Measurements from ENCODE around the gene TAF4. TPM values are rescaled to one million over a fixed set of nuclear protein-coding genes. Genes with fewer than 3 reads are reported as not detected.
A peak's percentile ranks its signal among the peaks of the same experiment; 100 is the strongest.

TAF4 gene
- total RNA-seq, 1 donor from 2014 or later, result 11.5 TPM

GRCh38 chr20:61994546-61994945 is 71.1 kb downstream of the TAF4 start:
- Mint-ChIP-seq H3K27ac (ENCODE audit: unreplicated experiment) (no peak overlapping the region), H3K36me3 (ENCODE audit: low read depth) (peaks cover 74% of the 10 kb centered on the region), H3K4me1 (ENCODE audit: low read depth) (no peaks in the 10 kb centered on the region), H3K27me3 (ENCODE audit: low read depth) (no peaks in the 10 kb centered on the region), H3K4me3 (ENCODE audit: unreplicated experiment) (no peak overlapping the region), H3K9me3 (ENCODE audit: low read depth) (peaks cover 26% of the 10 kb centered on the region)
- DNase-seq (ENCODE audit: low spot score), result peak; percentile 61
- TF ChIP-seq CTCF (IDR thresholded peaks at IDR 0.05), result no peak

- no peak for TF ChIP-seq CTCF (IDR thresholded peaks at IDR 0.05)
- H3K27ac Mint-ChIP-seq (ENCODE audit: unreplicated experiment), result no peak overlapping the region
- H3K4me1 Mint-ChIP-seq (ENCODE audit: low read depth), result no peaks in the 10 kb centered on the region
- peaks cover 68% of the 10 kb centered on the region for H3K36me3 Mint-ChIP-seq (ENCODE audit: low read depth)
- no peak overlapping the region for H3K4me3 Mint-ChIP-seq (ENCODE audit: unreplicated experiment)
- H3K27me3 Mint-ChIP-seq (ENCODE audit: low read depth), result no peaks in the 10 kb centered on the region
- peaks cover 26% of the 10 kb centered on the region for H3K9me3 Mint-ChIP-seq (ENCODE audit: low read depth)
- DNase-seq (ENCODE audit: low spot score), result peak; percentile 77
Observed at GRCh38 chr20:61993058-61993457, 72.6 kb downstream of the TAF4 start.

GRCh38 chr20:61991476-61991875 is 74.2 kb downstream of the TAF4 start:
- no peak for TF ChIP-seq CTCF (IDR thresholded peaks at IDR 0.05)
- no peaks in the 10 kb centered on the region for H3K4me1 Mint-ChIP-seq (ENCODE audit: low read depth)
- no peaks in the 10 kb centered on the region for H3K27me3 Mint-ChIP-seq (ENCODE audit: low read depth)
- peaks cover 26% of the 10 kb centered on the region for H3K9me3 Mint-ChIP-seq (ENCODE audit: low read depth)
- DNase-seq (ENCODE audit: low spot score), result no peak
- H3K27ac Mint-ChIP-seq (ENCODE audit: unreplicated experiment), result no peak overlapping the region
- H3K4me3 Mint-ChIP-seq (ENCODE audit: unreplicated experiment), result no peak overlapping the region
- peaks cover 65% of the 10 kb centered on the region for H3K36me3 Mint-ChIP-seq (ENCODE audit: low read depth)

GRCh38 chr20:61990484-61990883 is 75.2 kb downstream of the TAF4 start:
- H3K4me1 Mint-ChIP-seq (ENCODE audit: low read depth), result no peaks in the 10 kb centered on the region

GRCh38 chr20:61989741-61990140 is 75.9 kb downstream of the TAF4 start:
- H3K27me3 Mint-ChIP-seq (ENCODE audit: low read depth), result no peaks in the 10 kb centered on the region
- H3K4me3 Mint-ChIP-seq (ENCODE audit: unreplicated experiment), result no peak overlapping the region
- TF ChIP-seq CTCF (IDR thresholded peaks at IDR 0.05), result no peak
- H3K9me3 Mint-ChIP-seq (ENCODE audit: low read depth), result peaks cover 18% of the 10 kb centered on the region
- H3K36me3 Mint-ChIP-seq (ENCODE audit: low read depth), result peaks cover 55% of the 10 kb centered on the region
- DNase-seq (ENCODE audit: low spot score), result peak; percentile 69
- H3K27ac Mint-ChIP-seq (ENCODE audit: unreplicated experiment), result no peak overlapping the region
- no peaks in the 10 kb centered on the region for H3K4me1 Mint-ChIP-seq (ENCODE audit: low read depth)

More at GRCh38 chr20:61990484-61990883, 75.2 kb downstream of the TAF4 start:
- no peak overlapping the region for H3K4me3 Mint-ChIP-seq (ENCODE audit: unreplicated experiment)
- no peak for TF ChIP-seq CTCF (IDR thresholded peaks at IDR 0.05)
- DNase-seq (ENCODE audit: low spot score), result peak; percentile 67
- H3K36me3 Mint-ChIP-seq (ENCODE audit: low read depth), result peaks cover 62% of the 10 kb centered on the region
- no peak overlapping the region for H3K27ac Mint-ChIP-seq (ENCODE audit: unreplicated experiment)
- H3K9me3 Mint-ChIP-seq (ENCODE audit: low read depth), result peaks cover 23% of the 10 kb centered on the region
- H3K27me3 Mint-ChIP-seq (ENCODE audit: low read depth), result no peaks in the 10 kb centered on the region

Measured in chondrocyte (in vitro differentiated cells).